Sciatic nerve (tissue), 1 donor: ENCODE data around the gene TAF11L4. TPM values are rescaled to one million over a fixed set of nuclear protein-coding genes. Genes with fewer than 3 reads are reported as not detected.

Experiments used
- total RNA-seq: library from RNA; stranded (reverse); fragmentation: NEBNext Ultra II Directional; extraction: Animal tissue kit (Norgen Biotek cat#: 25700); gene quantifications from one replicate; pipeline ENCODE4 v1.2.1, GENCODE V29; 2021
- donor health status: DM: no; HTN: no; CAD: no.

TAF11L4 gene
- total RNA-seq, 1 donor from 2014 or later = not detected

Other genes starting within 250 kb of the TAF11L4 start
- gene TAF11L2, start 23.6 kb upstream of the TAF11L4 start, total RNA-seq = not detected
- not detected for gene TAF11L3, start 3.4 kb upstream of the TAF11L4 start, total RNA-seq
- gene TAF11L5, start 3.4 kb downstream of the TAF11L4 start, total RNA-seq = not detected
- gene TAF11L6, start 6.9 kb downstream of the TAF11L4 start, total RNA-seq = not detected
- gene TAF11L7, start 64.0 kb downstream of the TAF11L4 start, total RNA-seq = not detected
- gene TAF11L8, start 69.2 kb downstream of the TAF11L4 start, total RNA-seq = not detected
- not detected for gene TAF11L9, start 72.6 kb downstream of the TAF11L4 start, total RNA-seq
- gene TAF11L10, start 76.0 kb downstream of the TAF11L4 start, total RNA-seq = not detected
- not detected for gene TAF11L11, start 82.4 kb downstream of the TAF11L4 start, total RNA-seq
- gene TAF11L12, start 88.6 kb downstream of the TAF11L4 start, total RNA-seq = not detected
- not detected for gene TAF11L13, start 110.3 kb downstream of the TAF11L4 start, total RNA-seq
- not detected for gene TAF11L14, start 112.7 kb downstream of the TAF11L4 start, total RNA-seq